Prostate gland (tissue), 2 donors: ENCODE data around the gene DAP. TPM values are rescaled to one million over a fixed set of nuclear protein-coding genes. Genes with fewer than 3 reads are reported as not detected.
A peak's percentile ranks its signal among the peaks of the same experiment; 100 is the strongest.

Experiments used
- DNase-seq: peaks from one replicate; pipeline ENCODE4 v3.0.0-alpha.2; 2019; ENCODE audit warnings: low spot score
- H3K27ac ChIP-seq, 2 donors: fragments of 200-600 bp; sonication (generic); 2 replicates each; pipeline ENCODE4 v1.5.1; 2017 to 2019
- H3K27me3 ChIP-seq: fragments of 200-600 bp; sonication (generic); replicated peaks from 2 replicates; pipeline ENCODE4 v1.5.1; 2019; ENCODE audit not compliant: insufficient read depth
- H3K36me3 ChIP-seq, 2 donors: fragments of 200-600 bp; sonication (generic); 1 replicate in 1 of 2; 2 replicates in 1 of 2; pipeline versions ENCODE4 v1.5.1 to v1.8.1; 2017 to 2019
- H3K4me1 ChIP-seq: fragments of 200-600 bp; sonication (generic); replicated peaks from 2 replicates; pipeline ENCODE4 v1.5.1; 2019
- H3K4me3 ChIP-seq, 2 donors: fragments of 200-600 bp; sonication (generic); 2 replicates each; pipeline ENCODE4 v1.5.1; 2017 to 2019
- H3K9me3 ChIP-seq: fragments of 200-600 bp; sonication (generic); 2 replicates; pipeline ENCODE4 v1.5.1; 2017
- POLR2A ChIP-seq: fragments of 450-650 bp; IDR thresholded peaks from one replicate; pipeline ENCODE4 v1.6.1; 2016; ENCODE audit warnings: antibody characterized with exemption, mild to moderate bottlenecking
- POLR2AphosphoS5 ChIP-seq: sonication (generic); formaldehyde crosslinking; IDR thresholded peaks from one replicate; pipeline ENCODE4 v1.6.1; 2017; ENCODE audit warnings: antibody characterized with exemption
- WGBS: methylation state at CpG from one replicate; pipeline ENCODE4 v1.1.5; 2018; 5-methylcytosine and 5-hydroxymethylcytosine counted together
- intact Hi-C: fragments of 100-400 bp; cut with DNase I; formaldehyde crosslinking; loops from one replicate; pipeline ENCODE4 v1.14.2; 2022
- total RNA-seq, 2 donors: library from RNA; depleted of rRNA; stranded (reverse); fragments of >200 nt; gene quantifications; one replicate each; pipeline ENCODE4 v1.1.0, GENCODE V29; 2016
- TF ChIP-seq, protein P1 (sequence below), 4 experiments: fragments of 200-600 bp in 2 of 4; fragments of 450-650 bp in 2 of 4; sonication (generic) in 2 of 4; IDR thresholded peaks; 1 replicate in 3 of 4; 2 replicates in 1 of 4; pipeline ENCODE4 v1.5.1; 2016 to 2019; ENCODE audit warnings: antibody characterized with exemption in 4 of 4, mild to moderate bottlenecking in 2 of 4, moderate library complexity in 2 of 4

The DAP gene
- total RNA-seq, 2 donors from 2014 or later = 86.2 to 111 TPM

DNA sequence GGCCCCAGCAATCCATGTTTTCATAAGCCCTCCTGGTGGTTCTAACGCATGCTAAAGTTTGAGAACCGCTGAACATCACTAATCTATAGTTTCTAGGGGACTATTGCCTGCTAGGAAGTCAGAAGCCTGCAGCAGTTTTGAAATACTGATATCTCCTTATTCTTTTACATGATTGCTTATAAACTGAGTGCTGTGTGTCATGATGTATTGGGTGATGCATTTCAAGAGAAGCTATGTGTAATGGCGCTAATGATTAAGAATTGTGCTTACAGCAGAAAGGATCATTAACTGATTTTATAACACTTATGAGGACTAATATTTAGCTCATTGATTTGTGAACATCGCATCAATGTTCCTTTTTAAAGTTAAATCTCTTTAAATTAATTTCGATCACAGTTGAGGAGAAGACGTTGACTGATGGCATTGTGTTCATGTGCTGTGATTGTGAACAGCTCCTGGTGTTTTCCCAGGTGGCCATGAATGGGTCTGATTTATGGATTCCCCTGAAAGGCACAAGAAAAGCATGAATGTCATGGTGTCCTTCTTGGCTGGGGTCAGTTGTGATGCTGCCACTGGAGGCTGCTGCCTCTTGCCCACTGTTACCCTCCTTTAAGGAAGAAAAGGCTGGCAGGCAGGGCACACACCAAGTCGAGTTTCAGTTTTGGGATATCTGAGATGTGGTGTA, 12.0 kb upstream of the DAP start:
- Histone ChIP-seq H3K9me3 (no peaks in the 10 kb centered on the region), H3K27me3 (no peaks in the 10 kb centered on the region), H3K4me1 (no peaks in the 10 kb centered on the region), H3K27ac (no peak overlapping the region), H3K4me3 (no peak overlapping the region), H3K36me3 (no peaks in the 10 kb centered on the region)
- TF ChIP-seq POLR2A = no peak
- TF ChIP-seq, protein P1, sequence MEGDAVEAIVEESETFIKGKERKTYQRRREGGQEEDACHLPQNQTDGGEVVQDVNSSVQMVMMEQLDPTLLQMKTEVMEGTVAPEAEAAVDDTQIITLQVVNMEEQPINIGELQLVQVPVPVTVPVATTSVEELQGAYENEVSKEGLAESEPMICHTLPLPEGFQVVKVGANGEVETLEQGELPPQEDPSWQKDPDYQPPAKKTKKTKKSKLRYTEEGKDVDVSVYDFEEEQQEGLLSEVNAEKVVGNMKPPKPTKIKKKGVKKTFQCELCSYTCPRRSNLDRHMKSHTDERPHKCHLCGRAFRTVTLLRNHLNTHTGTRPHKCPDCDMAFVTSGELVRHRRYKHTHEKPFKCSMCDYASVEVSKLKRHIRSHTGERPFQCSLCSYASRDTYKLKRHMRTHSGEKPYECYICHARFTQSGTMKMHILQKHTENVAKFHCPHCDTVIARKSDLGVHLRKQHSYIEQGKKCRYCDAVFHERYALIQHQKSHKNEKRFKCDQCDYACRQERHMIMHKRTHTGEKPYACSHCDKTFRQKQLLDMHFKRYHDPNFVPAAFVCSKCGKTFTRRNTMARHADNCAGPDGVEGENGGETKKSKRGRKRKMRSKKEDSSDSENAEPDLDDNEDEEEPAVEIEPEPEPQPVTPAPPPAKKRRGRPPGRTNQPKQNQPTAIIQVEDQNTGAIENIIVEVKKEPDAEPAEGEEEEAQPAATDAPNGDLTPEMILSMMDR (IDR thresholded peaks at IDR 0.05) = no peak
- TF ChIP-seq POLR2AphosphoS5 = no peak
- no peak for DNase-seq
- WGBS = 88% methylated on average over 7 of the region's 7 CpGs
- intact Hi-C loops = no loop called here

DNA sequence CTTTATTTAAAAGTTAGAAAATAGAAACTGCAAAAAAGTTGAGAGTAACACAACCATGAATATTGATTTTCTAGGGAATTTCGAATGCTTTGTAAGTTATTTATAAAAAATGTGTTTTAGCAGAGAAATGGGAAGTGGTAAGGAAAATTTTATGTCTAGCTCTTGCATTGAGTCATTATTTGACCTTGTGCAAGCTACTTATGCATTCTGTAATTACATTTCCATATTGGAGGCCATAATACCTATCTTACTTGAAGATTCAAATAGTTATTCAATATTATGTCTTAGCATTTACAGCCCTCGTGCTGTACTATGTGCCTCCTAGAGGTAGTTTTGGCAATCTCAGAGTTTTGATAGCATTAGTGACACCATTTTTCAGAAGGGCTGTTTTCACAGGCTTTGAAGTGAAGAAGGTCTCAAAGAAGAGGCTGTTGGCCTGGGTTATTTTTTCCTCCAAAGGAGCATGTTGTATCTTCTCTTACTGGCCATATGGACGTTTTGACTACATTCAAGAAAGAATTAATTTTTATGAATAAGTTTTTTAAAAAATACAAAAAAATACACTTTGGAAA, 7.4 kb upstream of the DAP start:
- H3K36me3 ChIP-seq = no peaks in the 10 kb centered on the region
- no peak overlapping the region for H3K4me3 ChIP-seq
- DNase-seq = no peak
- H3K27ac ChIP-seq = no peak overlapping the region
- H3K9me3 ChIP-seq = no peaks in the 10 kb centered on the region
- H3K4me1 ChIP-seq = no peaks in the 10 kb centered on the region
- H3K27me3 ChIP-seq = no peaks in the 10 kb centered on the region
- WGBS = 84% methylated on average over 3 of the region's 3 CpGs
- TF ChIP-seq POLR2AphosphoS5 (no peak), POLR2A (no peak)
- TF ChIP-seq, protein P1 (IDR thresholded peaks at IDR 0.05) = no peak
- intact Hi-C loops = loop anchor here (10.0 kb wide), 2 partner anchors 204 to 314 kb away; partner anchors contain the start of gene ANKRD33B

DNA sequence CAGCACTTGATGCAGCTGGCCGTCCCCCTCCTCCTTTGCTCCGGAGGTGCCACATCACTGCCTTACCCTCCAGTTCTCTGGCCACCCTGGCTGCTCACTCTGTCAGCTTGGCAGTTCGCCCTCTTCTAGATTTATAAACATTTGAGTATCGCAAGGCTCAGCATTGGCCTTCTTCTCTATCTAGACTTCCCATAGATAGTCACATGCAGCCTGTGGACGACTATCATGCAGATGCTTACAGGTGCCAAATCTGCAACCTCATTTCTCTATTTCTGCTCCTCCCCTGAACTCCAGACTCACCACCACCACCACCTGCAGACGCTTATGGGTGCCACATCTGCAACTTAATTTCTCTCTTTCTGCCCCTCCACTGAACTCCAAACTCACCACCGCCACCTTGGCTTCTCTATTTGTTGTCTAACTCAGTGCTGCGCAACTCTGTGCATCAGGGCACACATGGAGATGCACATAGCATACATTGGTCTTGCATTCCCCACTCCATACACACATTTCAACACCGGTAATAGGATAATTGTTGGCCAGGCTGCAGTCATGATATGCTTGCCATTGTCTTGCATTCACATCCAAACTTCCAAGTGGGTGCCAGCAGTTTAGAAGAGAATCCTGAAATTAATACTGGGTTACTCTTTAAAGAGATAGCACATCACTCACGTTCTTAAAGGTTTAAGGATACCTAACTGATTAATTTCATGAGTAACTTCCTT, 1.9 kb upstream of the DAP start:
- H3K27me3 ChIP-seq = no peaks in the 10 kb centered on the region
- H3K9me3 ChIP-seq = no peaks in the 10 kb centered on the region
- peak overlapping the region; percentile 98 to 99 for H3K27ac ChIP-seq
- H3K4me3 ChIP-seq = no peak overlapping the region
- 74% methylated on average over 10 of the region's 10 CpGs for whole genome bisulfite sequencing
- H3K4me1 ChIP-seq = peaks cover 6% of the 10 kb centered on the region
- H3K36me3 ChIP-seq = no peaks in the 10 kb centered on the region
- intact Hi-C loops = loop anchor here (5.0 to 10.0 kb wide), 3 partner anchors 66 to 308 kb away; partner anchors contain the start of gene ANKRD33B
- TF ChIP-seq, protein P1 (IDR thresholded peaks at IDR 0.05) = no peak
- peak; percentile 40 for DNase-seq

DNA sequence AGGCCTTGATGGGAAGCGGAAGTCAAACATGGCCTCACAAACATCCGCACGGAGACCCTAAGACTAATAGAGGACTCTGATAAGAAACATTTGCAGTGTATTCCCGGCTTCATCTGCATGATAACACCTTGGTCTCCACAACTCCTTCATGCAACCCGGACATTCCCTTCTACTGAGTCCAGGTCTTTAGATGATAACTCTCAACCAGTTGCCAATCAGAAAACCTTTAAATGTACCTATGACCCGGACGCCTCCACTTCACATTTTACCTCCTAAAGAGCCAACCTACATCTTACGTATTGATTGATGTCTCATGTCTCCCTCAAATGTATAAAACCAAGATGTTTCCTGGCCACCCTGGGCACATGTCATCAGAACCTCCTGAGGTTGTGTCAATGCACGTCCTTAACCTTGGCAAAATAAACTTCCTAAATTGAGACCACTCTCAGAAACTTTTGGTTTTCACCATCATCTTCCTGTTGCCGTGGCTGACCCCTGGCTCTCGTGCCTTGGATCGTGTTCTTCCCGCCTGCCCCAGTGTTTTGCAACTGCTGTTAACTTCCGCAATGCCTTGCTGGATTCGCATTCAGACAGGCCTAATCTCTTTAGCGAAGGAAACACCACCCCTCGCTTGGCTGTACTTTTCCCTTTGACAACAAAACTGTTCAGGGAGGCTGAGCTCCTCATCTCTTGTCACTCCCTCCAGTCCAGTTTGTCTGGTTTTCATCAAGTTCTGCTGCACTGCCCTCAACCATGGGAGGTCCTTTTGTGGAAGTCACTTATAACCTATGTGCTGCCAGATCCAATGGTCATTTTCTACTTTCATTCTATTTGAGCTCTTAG, 1.1 kb upstream of the DAP start:
- no peak for TF ChIP-seq POLR2A
- TF ChIP-seq, protein P1 (IDR thresholded peaks at IDR 0.05) = no peak
- peak; percentile 67 for TF ChIP-seq POLR2AphosphoS5
- intact Hi-C loops = loop anchor here (5.0 to 10.0 kb wide), 3 partner anchors 65 to 307 kb away; partner anchors contain the start of gene ANKRD33B
- Histone ChIP-seq H3K27ac (peak overlapping the region; percentile 98 to 99), H3K36me3 (no peaks in the 10 kb centered on the region), H3K9me3 (no peaks in the 10 kb centered on the region), H3K4me1 (peaks cover 6% of the 10 kb centered on the region), H3K27me3 (no peaks in the 10 kb centered on the region), H3K4me3 (peak overlapping the region; percentile 76 to 84)
- peak; percentile 72 for DNase-seq
- 70% methylated on average over 17 of the region's 17 CpGs for WGBS
